SU-DHL-6 (cell line): ENCODE data around the gene MTA3.

Source experiments
- H2AFZ ChIP-seq: fragments of 200-600 bp; sonication (generic); 2 replicates; pipeline ENCODE4 v1.6.1; 2014; ENCODE audit warnings: low read depth, mild to moderate bottlenecking, moderate library complexity, mixed read lengths, antibody characterized with exemption, low read length; ENCODE audit not compliant: severe bottlenecking
- H3F3A ChIP-seq: fragments of 200-600 bp; shearing (Covaris generic); 2 replicates; pipeline ENCODE4 v1.6.0; 2016; ENCODE audit warnings: antibody characterized with exemption, mild to moderate bottlenecking; ENCODE audit not compliant: insufficient read depth
- H3K27ac ChIP-seq: fragments of 200-600 bp; sonication (generic); 2 replicates; pipeline ENCODE4 v1.5.1; 2016; ENCODE audit warnings: low read depth, mild to moderate bottlenecking, low read length, moderate library complexity, mixed read lengths
- H3K27me3 ChIP-seq: fragments of 200-600 bp; sonication (generic), shearing (Covaris generic); 2 replicates; pipeline ENCODE4 v1.6.0; 2014; ENCODE audit warnings: mild to moderate bottlenecking, low read length
- H3K36me3 ChIP-seq: fragments of 200-600 bp; sonication (generic); 2 replicates; pipeline ENCODE4 v1.6.1; 2014; ENCODE audit warnings: mild to moderate bottlenecking, low read length, mixed read lengths
- H3K4me2 ChIP-seq: fragments of 300-600, 200-600 bp; shearing (Covaris generic), sonication (generic); 2 replicates; pipeline ENCODE4 v1.6.0; 2014; ENCODE audit warnings: low read length, low read depth, mild to moderate bottlenecking; ENCODE audit not compliant: poor library complexity, severe bottlenecking
- H3K4me3 ChIP-seq: fragments of 200-600 bp; sonication (generic); 2 replicates; pipeline ENCODE4 v1.5.1; 2014; ENCODE audit warnings: antibody characterized with exemption, low read length, mild to moderate bottlenecking, mixed read lengths; ENCODE audit not compliant: insufficient read depth, poor library complexity, severe bottlenecking
- H3K79me2 ChIP-seq: fragments of 200-600 bp; sonication (generic); 2 replicates; pipeline ENCODE4 v1.6.1; 2014; ENCODE audit warnings: mild to moderate bottlenecking, low read length, moderate library complexity; ENCODE audit not compliant: insufficient read depth
- H3K9ac ChIP-seq: fragments of 200-600 bp; sonication (generic); 2 replicates; pipeline ENCODE4 v1.7.0; 2014; ENCODE audit warnings: mild to moderate bottlenecking, low read length
- H3K9me2 ChIP-seq: fragments of 200-600 bp; sonication (generic); replicated peaks from 2 replicates; pipeline ENCODE4 v1.6.1; 2014; ENCODE audit warnings: low read length; ENCODE audit not compliant: insufficient read depth
- H3K9me3 ChIP-seq: fragments of 200-600 bp; sonication (generic); 2 replicates; pipeline ENCODE4 v1.6.1; 2014; ENCODE audit warnings: low read length, mixed read lengths; ENCODE audit not compliant: insufficient read depth
- H4K20me1 ChIP-seq: fragments of 200-600 bp; sonication (generic); 2 replicates; pipeline ENCODE4 v1.6.1; 2014; ENCODE audit warnings: low read depth, mild to moderate bottlenecking, antibody characterized with exemption, low read length, moderate library complexity, mixed read lengths
- EZH2phosphoT487 ChIP-seq: fragments of 200-600 bp; sonication (generic), shearing (Covaris generic); conservative IDR thresholded peaks from 2 replicates; pipeline ENCODE4 v1.6.1; 2018; ENCODE audit warnings: mild to moderate bottlenecking, antibody characterized with exemption, low read length, moderate library complexity, mixed read lengths
- TF ChIP-seq, protein P1 (sequence below): fragments of 200-600 bp; sonication (generic); IDR thresholded peaks from one replicate; pipeline ENCODE4 v1.5.1; 2017; ENCODE audit warnings: antibody characterized with exemption, mild to moderate bottlenecking, low read length, moderate library complexity; ENCODE audit not compliant: insufficient read depth, poor library complexity, severe bottlenecking

MTA3 gene

DNA sequence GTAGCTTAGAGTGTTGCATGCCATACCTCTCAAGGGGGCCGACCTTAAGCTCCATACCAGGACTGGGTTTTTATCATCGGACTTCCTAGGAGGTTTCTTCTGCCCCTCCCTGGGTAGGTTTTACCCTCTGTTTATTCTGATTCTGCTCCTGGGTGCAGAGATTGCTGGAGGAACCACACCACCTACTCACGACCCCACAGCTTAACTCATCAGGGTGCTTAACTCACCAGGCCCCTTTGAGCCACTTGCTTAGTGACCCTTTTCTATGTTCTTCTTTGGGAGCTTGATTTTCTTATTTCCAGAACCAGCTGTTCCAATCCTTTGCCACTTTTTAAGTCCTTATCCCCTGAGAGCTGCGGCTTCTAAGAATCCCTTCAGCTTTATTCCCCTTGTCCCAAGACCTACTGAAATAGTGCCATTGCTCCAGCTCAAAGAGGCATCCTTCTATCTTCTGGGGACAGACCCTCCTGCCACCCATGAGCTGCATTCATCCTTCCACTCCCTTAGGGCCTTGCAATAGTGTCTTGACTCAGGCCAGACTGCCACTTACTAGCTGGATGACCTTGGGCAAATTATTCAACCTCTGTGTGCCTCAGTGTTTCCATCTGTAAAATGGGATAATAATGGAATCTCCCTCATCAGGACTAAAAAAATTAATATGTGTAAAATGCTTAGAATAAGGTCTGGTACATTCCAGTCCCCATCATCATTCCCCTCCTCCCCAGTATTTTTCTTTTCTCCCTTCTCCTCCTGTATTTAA is 189.7 kb downstream of the MTA3 start:
- Histone ChIP-seq H3K9ac (no peak overlapping the region), H3K79me2 (no peaks in the 10 kb centered on the region), H3K9me2 (no peaks in the 10 kb centered on the region), H4K20me1 (no peaks in the 10 kb centered on the region), H3K27ac (no peak overlapping the region), H2AFZ (no peak overlapping the region), H3K9me3 (no peaks in the 10 kb centered on the region), H3F3A (peaks cover 5% of the 10 kb centered on the region; the same call in 1 of the 2 replicates), H3K36me3 (no peaks in the 10 kb centered on the region), H3K27me3 (no peaks in the 10 kb centered on the region), H3K4me3 (no peak overlapping the region), H3K4me2 (no peak overlapping the region)
- TF ChIP-seq, protein P1, sequence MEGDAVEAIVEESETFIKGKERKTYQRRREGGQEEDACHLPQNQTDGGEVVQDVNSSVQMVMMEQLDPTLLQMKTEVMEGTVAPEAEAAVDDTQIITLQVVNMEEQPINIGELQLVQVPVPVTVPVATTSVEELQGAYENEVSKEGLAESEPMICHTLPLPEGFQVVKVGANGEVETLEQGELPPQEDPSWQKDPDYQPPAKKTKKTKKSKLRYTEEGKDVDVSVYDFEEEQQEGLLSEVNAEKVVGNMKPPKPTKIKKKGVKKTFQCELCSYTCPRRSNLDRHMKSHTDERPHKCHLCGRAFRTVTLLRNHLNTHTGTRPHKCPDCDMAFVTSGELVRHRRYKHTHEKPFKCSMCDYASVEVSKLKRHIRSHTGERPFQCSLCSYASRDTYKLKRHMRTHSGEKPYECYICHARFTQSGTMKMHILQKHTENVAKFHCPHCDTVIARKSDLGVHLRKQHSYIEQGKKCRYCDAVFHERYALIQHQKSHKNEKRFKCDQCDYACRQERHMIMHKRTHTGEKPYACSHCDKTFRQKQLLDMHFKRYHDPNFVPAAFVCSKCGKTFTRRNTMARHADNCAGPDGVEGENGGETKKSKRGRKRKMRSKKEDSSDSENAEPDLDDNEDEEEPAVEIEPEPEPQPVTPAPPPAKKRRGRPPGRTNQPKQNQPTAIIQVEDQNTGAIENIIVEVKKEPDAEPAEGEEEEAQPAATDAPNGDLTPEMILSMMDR = no peak
- TF ChIP-seq EZH2phosphoT487 = no peak

DNA sequence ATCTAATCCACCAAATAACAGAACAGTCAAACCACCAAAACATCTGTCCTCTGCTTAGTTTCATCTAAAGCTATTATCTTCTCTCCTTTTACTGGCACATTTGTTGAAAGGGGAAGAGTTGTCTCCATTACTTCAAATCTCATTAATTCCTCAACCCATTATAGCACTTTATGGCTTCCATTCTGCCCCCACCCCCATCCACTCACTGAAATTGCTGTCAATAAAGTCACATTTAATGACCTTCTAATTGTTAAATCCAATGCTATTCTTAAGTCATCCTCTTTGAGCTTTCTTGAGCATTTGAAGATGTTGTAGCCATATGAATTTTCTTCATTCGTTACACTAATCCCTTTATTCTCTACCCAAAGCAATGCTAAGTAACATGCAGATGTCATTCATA is 190.3 kb downstream of the MTA3 start:
- no peak overlapping the region for H3K9ac ChIP-seq
- H3F3A ChIP-seq = peaks cover 4% of the 10 kb centered on the region; the same call in 1 of the 2 replicates
- no peak overlapping the region for H2AFZ ChIP-seq
- TF ChIP-seq, protein P1 = no peak
- no peak for TF ChIP-seq EZH2phosphoT487
- no peaks in the 10 kb centered on the region for H3K27me3 ChIP-seq
- H3K79me2 ChIP-seq = no peaks in the 10 kb centered on the region
- no peak overlapping the region for H3K27ac ChIP-seq
- H3K4me3 ChIP-seq = no peak overlapping the region
- H3K4me2 ChIP-seq = no peak overlapping the region
- no peaks in the 10 kb centered on the region for H3K36me3 ChIP-seq
- no peaks in the 10 kb centered on the region for H3K9me3 ChIP-seq
- H4K20me1 ChIP-seq = no peaks in the 10 kb centered on the region
- H3K9me2 ChIP-seq = no peaks in the 10 kb centered on the region

DNA sequence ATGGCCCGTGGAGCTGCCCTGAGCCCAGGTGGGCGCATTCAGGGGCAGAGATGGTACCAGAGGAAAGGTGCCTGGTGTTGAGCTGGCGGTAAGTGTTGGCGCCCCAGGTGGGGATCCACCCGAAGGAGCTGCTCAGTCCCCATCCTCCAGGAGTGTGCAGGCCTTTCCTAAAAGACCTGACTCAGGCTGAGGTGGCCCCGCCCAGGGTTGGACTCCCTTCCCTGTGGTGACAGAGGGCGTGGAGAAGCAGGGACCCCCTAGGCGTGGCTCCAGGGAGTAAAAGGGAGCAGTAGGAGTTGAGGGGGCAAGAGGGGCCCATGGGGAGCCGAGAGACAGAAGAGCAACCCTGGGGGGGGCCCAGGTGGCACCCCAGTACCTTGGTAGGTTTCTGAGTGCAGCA is 193.1 kb downstream of the MTA3 start:
- TF ChIP-seq EZH2phosphoT487 = no peak
- TF ChIP-seq, protein P1 = no peak
- Histone ChIP-seq H3K9me3 (no peaks in the 10 kb centered on the region), H3K4me3 (no peak overlapping the region), H3F3A (no peaks in the 10 kb centered on the region), H3K4me2 (no peak overlapping the region), H3K36me3 (no peaks in the 10 kb centered on the region), H3K79me2 (no peaks in the 10 kb centered on the region), H3K27ac (no peak overlapping the region), H3K9me2 (no peaks in the 10 kb centered on the region), H3K27me3 (no peaks in the 10 kb centered on the region), H3K9ac (no peak overlapping the region), H2AFZ (no peak overlapping the region), H4K20me1 (no peaks in the 10 kb centered on the region)
